Upper lobe of left lung (tissue), 6 donors: ENCODE measurements around the gene MCFD2. TPM values are rescaled to one million over a fixed set of nuclear protein-coding genes. Genes with fewer than 3 reads are reported as not detected.
A peak's percentile ranks its signal among the peaks of the same experiment; 100 is the strongest.

Experiments
- ATAC-seq, 2 donors: fragments of 200-7000 bp; cut with Tn5 transposase; one replicate each; pipeline ENCODE4 v1.9.1; 2022; ENCODE audit warnings: mild to moderate bottlenecking in 2 of 2, moderate library complexity in 2 of 2; ENCODE audit not compliant: low FRiP score in 2 of 2
- DNase-seq, 2 donors: peaks; one replicate each; pipeline ENCODE4 v3.0.0-alpha.2; 2019 to 2020
- H3K27ac ChIP-seq, 4 donors: fragments of 200-600 bp; sonication (generic); one replicate each; pipeline ENCODE4 v1.5.1; 2016 to 2019
- H3K27me3 ChIP-seq, 4 donors: fragments of 200-600 bp; sonication (generic); one replicate each; pipeline ENCODE4 v1.5.1; 2017 to 2019
- H3K36me3 ChIP-seq, 4 donors: fragments of 200-600 bp; sonication (generic); one replicate each; pipeline ENCODE4 v1.5.1; 2016 to 2019
- H3K4me1 ChIP-seq, 4 donors: fragments of 200-600 bp; sonication (generic); one replicate each; pipeline ENCODE4 v1.5.1; 2018 to 2019
- H3K4me3 ChIP-seq, 4 donors: fragments of 200-600 bp; sonication (generic); one replicate each; pipeline ENCODE4 v1.5.1; 2017 to 2019; ENCODE audit warnings: mild to moderate bottlenecking in 2 of 4, moderate library complexity in 1 of 4
- H3K9me3 ChIP-seq, 4 donors: fragments of 200-600 bp; sonication (generic); one replicate each; pipeline ENCODE4 v1.5.1; 2018 to 2019
- CTCF ChIP-seq, 6 experiments: fragments of 450-650 bp in 4 of 6; fragments of 200-600 bp in 2 of 6; sonication (generic) in 2 of 6; IDR thresholded peaks; one replicate each; pipeline ENCODE4 v1.5.1; 2016 to 2019; ENCODE audit warnings: antibody characterized with exemption in 6 of 6
- EP300 ChIP-seq, 4 donors: sonication (generic); formaldehyde crosslinking; IDR thresholded peaks; one replicate each; pipeline ENCODE4 v1.5.1; 2017; ENCODE audit warnings: antibody characterized with exemption in 4 of 4, control low read depth in 2 of 4
- POLR2A ChIP-seq, 4 donors: fragments of 450-650 bp; IDR thresholded peaks; one replicate each; pipeline ENCODE4 v1.5.1; 2016 to 2017; ENCODE audit warnings: antibody characterized with exemption in 4 of 4, mild to moderate bottlenecking in 2 of 4
- POLR2AphosphoS5 ChIP-seq, 2 donors: sonication (generic); formaldehyde crosslinking; IDR thresholded peaks; one replicate each; pipeline ENCODE4 v1.5.1; 2017; ENCODE audit warnings: antibody characterized with exemption in 2 of 2
- WGBS, 2 donors: methylation state at CpG; one replicate each; pipeline ENCODE4 v1.1.5; 2017 to 2018; 5-methylcytosine and 5-hydroxymethylcytosine counted together
- total RNA-seq, 6 donors: library from RNA; depleted of rRNA in 4 of 6; stranded (reverse); fragments of >200 nt in 4 of 6; gene quantifications; one replicate each; pipeline versions ENCODE4 v1.1.0 to v1.2.1, GENCODE V29; 2016 to 2021
- donor health status: DM: no; HTN: no; CAD: no; lungs with moderate emphysema.
- donor health status: DM: no; HTN: yes; CAD: no; lungs with severe emphysema.

The MCFD2 gene
- total RNA-seq, 6 donors from 2014 or later, result 16.8 to 102 (median 77.5) TPM

DNA sequence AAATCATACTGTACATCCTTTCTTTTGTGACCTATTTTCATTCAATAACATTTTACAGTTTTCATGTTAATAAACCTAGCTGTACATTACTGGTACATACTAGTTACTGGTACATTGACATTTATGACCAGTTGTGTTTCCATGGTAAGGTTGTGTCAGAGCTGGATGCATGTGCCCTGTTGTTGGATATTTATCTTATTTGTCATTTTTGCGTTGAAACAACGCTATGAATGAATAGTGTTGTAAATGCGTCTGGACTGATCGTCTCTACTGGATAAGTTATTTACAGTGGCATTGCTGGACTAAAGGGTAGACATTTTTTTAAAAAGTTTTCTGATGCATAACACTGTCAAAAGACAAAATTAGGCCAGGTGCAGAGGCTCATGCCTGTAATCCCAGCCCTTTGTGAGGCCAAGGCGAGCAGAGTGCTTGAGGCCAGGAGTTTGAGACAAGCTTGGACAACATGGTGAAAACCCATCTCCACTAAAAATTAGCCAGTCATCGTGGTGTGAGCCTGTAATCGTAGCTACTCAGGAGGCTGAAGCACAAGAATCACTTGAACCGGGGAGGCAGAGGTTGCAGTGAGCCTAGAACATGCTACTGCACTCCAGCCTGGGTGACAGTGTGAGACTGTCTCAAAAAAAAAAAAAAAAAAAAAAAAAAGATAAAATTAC lies 40.2 kb downstream of the MCFD2 start:
- no peak for TF ChIP-seq POLR2AphosphoS5 (IDR thresholded peaks at IDR 0.05)
- no peak for TF ChIP-seq EP300 (IDR thresholded peaks at IDR 0.05)
- TF ChIP-seq CTCF (IDR thresholded peaks at IDR 0.05), result no peak
- Histone ChIP-seq H3K4me1 (peaks cover 15 to 39% (median 34%) of the 10 kb centered on the region in 4 donors), H3K27ac (no peak overlapping the region)

GRCh38 chr2:46874236-46874929 lies 41.2 kb downstream of the MCFD2 start:
- no peaks in the 10 kb centered on the region for H3K27me3 ChIP-seq
- no peak overlapping the region for H3K4me3 ChIP-seq
- peak overlapping the region in 2 of 4 donors; percentile 16 to 61 for H3K27ac ChIP-seq
- no peaks in the 10 kb centered on the region for H3K9me3 ChIP-seq
- no peaks in the 10 kb centered on the region for H3K36me3 ChIP-seq
- 83 to 93% methylated on average over 10 of the region's 10 CpGs for WGBS, 2 donors
- no peak for TF ChIP-seq EP300 (IDR thresholded peaks at IDR 0.05)
- DNase-seq, result no peak
- ATAC-seq, result no peak
- H3K4me1 ChIP-seq, result peaks cover 15 to 39% (median 38%) of the 10 kb centered on the region in 4 donors

More for the DNA sequence above, 40.2 kb downstream of the MCFD2 start:
- ATAC-seq (no peak), DNase-seq (no peak)
- no peaks in the 10 kb centered on the region for H3K9me3 ChIP-seq
- H3K4me3 ChIP-seq, result no peak overlapping the region
- H3K36me3 ChIP-seq, result no peaks in the 10 kb centered on the region
- WGBS, 2 donors, result 73 to 80% methylated on average over 8 of the region's 8 CpGs
- no peaks in the 10 kb centered on the region for H3K27me3 ChIP-seq

- Histone ChIP-seq H3K4me1 (peaks cover 15 to 44% (median 40%) of the 10 kb centered on the region in 4 donors), H3K4me3 (no peak overlapping the region), H3K9me3 (no peaks in the 10 kb centered on the region), H3K27ac (peak overlapping the region in 2 of 4 donors; percentile 57 to 59), H3K27me3 (no peaks in the 10 kb centered on the region), H3K36me3 (no peaks in the 10 kb centered on the region)
- ATAC-seq (peak; percentile 65 to 85), DNase-seq (peak in 1 of 2 donors; percentile 88)
- TF ChIP-seq EP300 (IDR thresholded peaks at IDR 0.05), result peak in 1 of 4 donors; percentile 53
- TF ChIP-seq POLR2AphosphoS5 (IDR thresholded peaks at IDR 0.05), result peak; percentile 48 to 51
- TF ChIP-seq CTCF (IDR thresholded peaks at IDR 0.05), result no peak
- TF ChIP-seq POLR2A (IDR thresholded peaks at IDR 0.05), result no peak
- 41 to 77% methylated on average over 4 to 5 of the region's 5 CpGs for WGBS, 2 donors
Observed at GRCh38 chr2:46873604-46874068, 42.0 kb downstream of the MCFD2 start.

DNA sequence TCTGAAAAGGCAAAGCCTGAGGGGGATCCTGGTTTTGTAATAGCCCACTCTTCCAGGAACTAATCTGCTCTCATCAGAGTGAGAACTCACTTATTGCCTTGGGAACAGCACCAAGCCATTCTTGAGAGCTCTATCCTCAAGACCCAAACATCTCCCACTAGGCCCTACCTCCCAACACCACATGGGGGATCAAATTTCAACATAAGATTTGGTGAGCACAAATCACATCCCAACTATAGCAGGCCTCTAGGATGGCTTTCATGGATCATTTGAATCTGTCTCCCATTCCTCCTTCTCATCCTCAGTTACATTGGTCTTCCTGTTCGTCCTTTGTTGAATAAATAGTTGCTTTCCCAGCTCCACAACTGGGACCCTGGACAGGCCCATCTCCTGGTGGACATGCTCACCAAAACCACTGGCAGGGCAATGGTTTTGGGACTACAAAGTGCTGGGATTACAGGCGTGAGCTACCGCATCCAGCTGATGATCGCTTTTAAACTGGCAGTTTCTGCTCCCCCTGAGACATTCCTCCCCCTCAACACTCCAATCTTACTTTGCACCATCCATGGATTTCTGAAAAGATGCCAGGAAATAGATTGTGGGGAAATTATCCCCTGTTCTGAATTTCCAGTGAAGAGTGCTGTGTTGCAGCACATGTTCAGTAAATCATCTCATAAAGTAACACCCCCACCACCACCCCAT lies 42.6 kb downstream of the MCFD2 start:
- TF ChIP-seq EP300 (IDR thresholded peaks at IDR 0.05), result no peak
- no peak for TF ChIP-seq POLR2A (IDR thresholded peaks at IDR 0.05)
- no peak for TF ChIP-seq POLR2AphosphoS5 (IDR thresholded peaks at IDR 0.05)
- no peak for TF ChIP-seq CTCF (IDR thresholded peaks at IDR 0.05)
- no peak overlapping the region for H3K4me3 ChIP-seq
- ATAC-seq, result peak in 1 of 2 donors; percentile 27
- no peaks in the 10 kb centered on the region for H3K36me3 ChIP-seq
- WGBS, 2 donors, result 88 to 94% methylated on average over 4 of the region's 4 CpGs
- no peaks in the 10 kb centered on the region for H3K27me3 ChIP-seq
- peaks cover 15 to 46% (median 40%) of the 10 kb centered on the region in 4 donors for H3K4me1 ChIP-seq
- H3K27ac ChIP-seq, result peak overlapping the region in 3 of 4 donors; percentile 7 to 59 (median 57)
- no peaks in the 10 kb centered on the region for H3K9me3 ChIP-seq
- DNase-seq, result no peak

DNA sequence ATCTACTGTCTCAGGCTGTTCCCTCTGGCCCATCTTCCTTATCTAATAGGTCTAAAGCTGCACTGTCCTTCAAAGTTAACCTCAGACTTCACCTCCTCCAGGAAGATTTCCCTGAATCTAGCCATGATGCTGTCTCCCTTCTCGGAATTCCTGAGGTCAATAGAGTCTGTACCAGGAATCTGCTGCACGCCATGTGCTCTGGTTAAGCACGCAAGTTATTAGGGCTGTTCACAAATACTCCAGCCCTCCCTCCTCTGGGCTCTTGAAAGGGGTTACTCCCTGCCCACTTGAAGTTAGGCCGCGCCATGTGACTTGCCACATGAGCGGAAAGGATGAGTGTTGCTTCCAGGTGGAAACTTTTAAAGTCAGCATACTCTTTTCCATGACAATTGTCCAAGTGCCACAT lies 43.6 kb downstream of the MCFD2 start:
- ATAC-seq (peak in 1 of 2 donors; percentile 67), DNase-seq (peak in 1 of 2 donors; percentile 86)
- Histone ChIP-seq H3K4me3 (no peak overlapping the region), H3K9me3 (no peaks in the 10 kb centered on the region), H3K36me3 (no peaks in the 10 kb centered on the region), H3K27ac (peak overlapping the region in 3 of 4 donors; percentile 49 to 59 (median 57)), H3K4me1 (peaks cover 15 to 53% (median 37%) of the 10 kb centered on the region in 4 donors), H3K27me3 (no peaks in the 10 kb centered on the region)
- 71 to 88% methylated on average over 5 to 6 of the region's 6 CpGs for WGBS, 2 donors
- TF ChIP-seq POLR2AphosphoS5 (IDR thresholded peaks at IDR 0.05) (peak; percentile 62 to 70), POLR2A (IDR thresholded peaks at IDR 0.05) (no peak), EP300 (IDR thresholded peaks at IDR 0.05) (peak; percentile 51 to 98 (median 78))
